ENCODE data around the gene AHI1.

AHI1 gene

GRCh38 chr6:135236319-135236718 is 261.2 kb downstream of the AHI1 start:
- no peak overlapping the region for H3K4me3 ChIP-seq (ENCODE audit: low read depth, low read length)

- no peak overlapping the region for H3K4me3 ChIP-seq (ENCODE audit: low read depth, low read length)
Measured at GRCh38 chr6:135235716-135236115, 261.8 kb downstream of the AHI1 start.

GRCh38 chr6:135234492-135234780 is 263.1 kb downstream of the AHI1 start:
- H3K4me3 ChIP-seq (ENCODE audit: low read depth, low read length): no peak overlapping the region

GRCh38 chr6:135233686-135234491 is 263.7 kb downstream of the AHI1 start:
- H3K4me3 ChIP-seq (ENCODE audit: low read depth, low read length): no peak overlapping the region

Data from iPS-11a (cell line).